WTC11 (cell line): ENCODE results near the gene PCDHA9. TPM values are rescaled to one million over a fixed set of nuclear protein-coding genes. Genes with fewer than 3 reads are reported as not detected.

Experiments used
- ATAC-seq: fragments of 200-7000 bp; cut with Tn5 transposase; 2 replicates; pipeline ENCODE4 v1.10.0; 2021; ENCODE audit warnings: mild to moderate bottlenecking, moderate library complexity
- CTCF ChIA-PET: fragments of 300-600 bp; sonication (Branson Sonifier 250); formaldehyde crosslinking; loops from one replicate; lab custom pipeline; 2021; ENCODE audit warnings: antibody characterized with exemption; lab: Charles Lee
- POLR2A ChIA-PET: fragments of 350-600 bp; sonication (Branson Sonifier 250); formaldehyde crosslinking; loops from one replicate; lab custom pipeline; 2021; ENCODE audit warnings: antibody characterized with exemption; lab: Charles Lee
- DNase-seq: peaks from one replicate; pipeline ENCODE4 v3.0.0; 2021; ENCODE audit warnings: low spot score
- H3K27ac Mint-ChIP-seq: 2 replicates; pipeline ENCODE4 v1.8.0; 2021; ENCODE audit warnings: mixed read lengths
- H3K27me3 Mint-ChIP-seq: 2 replicates; pipeline ENCODE4 v1.8.0; 2021; ENCODE audit warnings: low read depth, mild to moderate bottlenecking, moderate library complexity, mixed read lengths
- H3K36me3 Mint-ChIP-seq: 2 replicates; pipeline ENCODE4 v1.8.0; 2021; ENCODE audit warnings: mixed read lengths
- H3K4me1 Mint-ChIP-seq: 2 replicates; pipeline ENCODE4 v1.8.0; 2022; ENCODE audit warnings: mixed read lengths
- H3K4me3 Mint-ChIP-seq: 2 replicates; pipeline ENCODE4 v1.8.0; 2021; ENCODE audit warnings: mild to moderate bottlenecking, moderate library complexity, mixed read lengths
- H3K9me3 Mint-ChIP-seq: 2 replicates; pipeline ENCODE4 v1.8.0; 2021; ENCODE audit warnings: mixed read lengths
- ATF1 ChIP-seq: sonication (generic); formaldehyde crosslinking; IDR thresholded peaks from 2 replicates; pipeline ENCODE4 v1.8.1; 2023; ENCODE audit warnings: mild to moderate bottlenecking, moderate library complexity, missing genetic modification reagents
- ELF4 ChIP-seq: sonication (generic); formaldehyde crosslinking; IDR thresholded peaks from 2 replicates; pipeline ENCODE4 v1.8.1; 2022; ENCODE audit warnings: low read depth, mild to moderate bottlenecking, moderate library complexity, missing genetic modification reagents
- MXD4 ChIP-seq: fragments of 250-450 bp; sonication (Bioruptor Pico); IDR thresholded peaks from 2 replicates; pipeline ENCODE4 v1.8.0; 2021; ENCODE audit warnings: mild to moderate bottlenecking, moderate library complexity, borderline replicate concordance
- PRRX2 ChIP-seq: fragments of 250-450 bp; sonication (Bioruptor Pico); IDR thresholded peaks from 2 replicates; pipeline ENCODE4 v1.8.0; 2021; ENCODE audit warnings: mild to moderate bottlenecking
- TCF7 ChIP-seq: sonication (generic); formaldehyde crosslinking; IDR thresholded peaks from 2 replicates; pipeline ENCODE4 v1.8.0; 2022; ENCODE audit warnings: mild to moderate bottlenecking, low read depth, missing genetic modification reagents, moderate library complexity
- ZNF396 ChIP-seq: fragments of 250-450 bp; sonication (Bioruptor Pico); IDR thresholded peaks from 2 replicates; pipeline ENCODE4 v1.8.0; 2021; ENCODE audit warnings: mild to moderate bottlenecking, moderate library complexity, borderline replicate concordance
- ZNF423 ChIP-seq: fragments of 250-450 bp; sonication (Bioruptor Pico); IDR thresholded peaks from 2 replicates; pipeline ENCODE4 v2.1.2; 2022; ENCODE audit warnings: mild to moderate bottlenecking, moderate library complexity
- total RNA-seq: library from RNA; stranded (reverse); gene quantifications from 3 replicates; pipeline ENCODE4 v1.2.3, GENCODE V29; 2021
- TF ChIP-seq, protein P1 (sequence below): sonication (generic); formaldehyde crosslinking; conservative IDR thresholded peaks from 2 replicates; pipeline ENCODE4 v1.8.1; 2022; ENCODE audit warnings: mild to moderate bottlenecking, missing genetic modification reagents
- TF ChIP-seq, protein P2 (sequence below): sonication (generic); formaldehyde crosslinking; IDR thresholded peaks from 2 replicates; pipeline ENCODE4 v1.8.0; 2022; ENCODE audit warnings: mild to moderate bottlenecking, missing genetic modification reagents
- TF ChIP-seq, protein P3 (sequence below): sonication (generic); formaldehyde crosslinking; IDR thresholded peaks from 2 replicates; pipeline ENCODE4 v1.8.1; 2023; ENCODE audit warnings: mild to moderate bottlenecking, missing genetic modification reagents, moderate library complexity
- TF ChIP-seq, protein P4 (sequence below): fragments of 250-450 bp; sonication (Bioruptor Pico); IDR thresholded peaks from 2 replicates; pipeline ENCODE4 v1.9.0; 2021; ENCODE audit warnings: mild to moderate bottlenecking, borderline replicate concordance
- TF ChIP-seq, protein P5 (sequence below): sonication (generic); formaldehyde crosslinking; IDR thresholded peaks from 2 replicates; pipeline ENCODE4 v1.8.1; 2023; ENCODE audit warnings: mild to moderate bottlenecking, missing genetic modification reagents, moderate library complexity
- TF ChIP-seq, protein P6 (sequence below): sonication (generic); formaldehyde crosslinking; IDR thresholded peaks from 2 replicates; pipeline ENCODE4 v1.8.0; 2022; ENCODE audit warnings: missing genetic modification reagents
- TF ChIP-seq, protein P7 (sequence below): sonication (generic); formaldehyde crosslinking; IDR thresholded peaks from 2 replicates; pipeline ENCODE4 v1.8.0; 2022; ENCODE audit warnings: mild to moderate bottlenecking, missing genetic modification reagents
- TF ChIP-seq, protein P8 (sequence below): sonication (generic); formaldehyde crosslinking; IDR thresholded peaks from 2 replicates; pipeline ENCODE4 v1.8.1; 2023; ENCODE audit warnings: mild to moderate bottlenecking, moderate library complexity, missing genetic modification reagents
- TF ChIP-seq, protein P9 (sequence below): sonication (generic); formaldehyde crosslinking; IDR thresholded peaks from 2 replicates; pipeline ENCODE4 v1.8.1; 2022; ENCODE audit warnings: missing genetic modification reagents, borderline replicate concordance

The PCDHA9 gene
- total RNA-seq, 1 experiment from 2014 or later, result 1.5 TPM

DNA sequence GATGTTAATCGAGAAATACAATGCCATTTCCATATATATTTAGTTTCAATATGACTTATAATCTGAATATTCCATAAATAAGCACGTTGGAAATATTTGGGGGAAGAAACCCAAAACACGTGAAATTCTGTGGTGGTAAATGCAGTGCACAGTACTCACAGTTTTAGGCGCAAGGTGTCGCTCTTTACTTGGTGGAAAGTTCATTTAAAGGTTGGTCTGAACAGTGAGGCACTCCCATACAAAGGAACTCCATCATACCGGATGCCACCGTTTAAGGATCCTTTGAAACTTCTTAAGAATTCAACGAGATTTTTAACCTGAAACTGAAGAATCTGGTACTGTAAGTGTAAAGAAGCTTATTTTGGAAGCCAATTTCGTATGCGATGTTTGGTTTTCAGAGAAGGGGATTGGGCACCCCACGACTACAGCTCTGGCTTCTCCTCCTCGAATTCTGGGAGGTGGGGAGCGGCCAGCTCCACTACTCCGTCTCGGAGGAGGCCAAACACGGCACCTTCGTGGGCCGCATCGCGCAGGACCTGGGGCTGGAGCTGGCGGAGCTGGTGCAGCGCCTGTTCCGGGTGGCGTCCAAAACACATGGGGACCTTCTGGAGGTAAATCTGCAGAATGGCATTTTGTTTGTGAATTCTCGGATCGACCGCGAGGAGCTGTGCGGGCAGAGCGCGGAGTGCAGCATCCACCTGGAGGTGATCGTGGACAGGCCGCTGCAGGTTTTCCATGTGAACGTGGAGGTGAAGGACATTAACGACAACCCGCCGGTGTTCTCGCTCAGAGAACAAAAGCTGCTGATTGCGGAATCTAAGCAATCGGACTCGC lies 20.8 kb downstream of the PCDHA9 start, which contains the start of gene PCDHA11:
PCDHA11 (plus strand) TSS at position 237 of the 834 bp plus-strand sequence; CDS start at position 384, 147 bp downstream.
- no peak for DNase-seq
- Mint-ChIP-seq H3K27me3 (no peaks in the 10 kb centered on the region), H3K36me3 (peaks cover 33% of the 10 kb centered on the region), H3K4me1 (peaks cover 16% of the 10 kb centered on the region), H3K9me3 (peaks cover 4% of the 10 kb centered on the region), H3K4me3 (peak within 1 kb of the TSS; percentile 88), H3K27ac (peak within 1 kb of the TSS; percentile 78)
- ATAC-seq, result peak; percentile 93
- ChIA-PET POLR2A (interaction anchor here (0.6 to 1.8 kb wide), 5 partner anchors 13 to 183 kb away, joined by 3 to 13 read pairs (median 3); partner anchors contain the start of gene PCDHA10), CTCF (interaction anchor here (0.6 to 4.7 kb wide), 48 partner anchors 9 to 366 kb away, joined by 3 to 99 read pairs (median 5); partner anchors contain the start of genes HARS1, HARS2, PCDHA1 and PCDHA10)
- TF ChIP-seq, protein P1, sequence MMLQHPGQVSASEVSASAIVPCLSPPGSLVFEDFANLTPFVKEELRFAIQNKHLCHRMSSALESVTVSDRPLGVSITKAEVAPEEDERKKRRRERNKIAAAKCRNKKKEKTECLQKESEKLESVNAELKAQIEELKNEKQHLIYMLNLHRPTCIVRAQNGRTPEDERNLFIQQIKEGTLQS (CRISPR knock-in tag), result no peak
- TF ChIP-seq, protein P2, sequence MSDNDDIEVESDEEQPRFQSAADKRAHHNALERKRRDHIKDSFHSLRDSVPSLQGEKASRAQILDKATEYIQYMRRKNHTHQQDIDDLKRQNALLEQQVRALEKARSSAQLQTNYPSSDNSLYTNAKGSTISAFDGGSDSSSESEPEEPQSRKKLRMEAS (CRISPR knock-in tag), result 0 out of 2 replicates have a peak, but pooled peaks have one; percentile 17
- TF ChIP-seq, protein P3, sequence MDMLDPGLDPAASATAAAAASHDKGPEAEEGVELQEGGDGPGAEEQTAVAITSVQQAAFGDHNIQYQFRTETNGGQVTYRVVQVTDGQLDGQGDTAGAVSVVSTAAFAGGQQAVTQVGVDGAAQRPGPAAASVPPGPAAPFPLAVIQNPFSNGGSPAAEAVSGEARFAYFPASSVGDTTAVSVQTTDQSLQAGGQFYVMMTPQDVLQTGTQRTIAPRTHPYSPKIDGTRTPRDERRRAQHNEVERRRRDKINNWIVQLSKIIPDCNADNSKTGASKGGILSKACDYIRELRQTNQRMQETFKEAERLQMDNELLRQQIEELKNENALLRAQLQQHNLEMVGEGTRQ (CRISPR knock-in tag), result no peak
- TF ChIP-seq ZNF396, result no peak
- TF ChIP-seq, protein P4, sequence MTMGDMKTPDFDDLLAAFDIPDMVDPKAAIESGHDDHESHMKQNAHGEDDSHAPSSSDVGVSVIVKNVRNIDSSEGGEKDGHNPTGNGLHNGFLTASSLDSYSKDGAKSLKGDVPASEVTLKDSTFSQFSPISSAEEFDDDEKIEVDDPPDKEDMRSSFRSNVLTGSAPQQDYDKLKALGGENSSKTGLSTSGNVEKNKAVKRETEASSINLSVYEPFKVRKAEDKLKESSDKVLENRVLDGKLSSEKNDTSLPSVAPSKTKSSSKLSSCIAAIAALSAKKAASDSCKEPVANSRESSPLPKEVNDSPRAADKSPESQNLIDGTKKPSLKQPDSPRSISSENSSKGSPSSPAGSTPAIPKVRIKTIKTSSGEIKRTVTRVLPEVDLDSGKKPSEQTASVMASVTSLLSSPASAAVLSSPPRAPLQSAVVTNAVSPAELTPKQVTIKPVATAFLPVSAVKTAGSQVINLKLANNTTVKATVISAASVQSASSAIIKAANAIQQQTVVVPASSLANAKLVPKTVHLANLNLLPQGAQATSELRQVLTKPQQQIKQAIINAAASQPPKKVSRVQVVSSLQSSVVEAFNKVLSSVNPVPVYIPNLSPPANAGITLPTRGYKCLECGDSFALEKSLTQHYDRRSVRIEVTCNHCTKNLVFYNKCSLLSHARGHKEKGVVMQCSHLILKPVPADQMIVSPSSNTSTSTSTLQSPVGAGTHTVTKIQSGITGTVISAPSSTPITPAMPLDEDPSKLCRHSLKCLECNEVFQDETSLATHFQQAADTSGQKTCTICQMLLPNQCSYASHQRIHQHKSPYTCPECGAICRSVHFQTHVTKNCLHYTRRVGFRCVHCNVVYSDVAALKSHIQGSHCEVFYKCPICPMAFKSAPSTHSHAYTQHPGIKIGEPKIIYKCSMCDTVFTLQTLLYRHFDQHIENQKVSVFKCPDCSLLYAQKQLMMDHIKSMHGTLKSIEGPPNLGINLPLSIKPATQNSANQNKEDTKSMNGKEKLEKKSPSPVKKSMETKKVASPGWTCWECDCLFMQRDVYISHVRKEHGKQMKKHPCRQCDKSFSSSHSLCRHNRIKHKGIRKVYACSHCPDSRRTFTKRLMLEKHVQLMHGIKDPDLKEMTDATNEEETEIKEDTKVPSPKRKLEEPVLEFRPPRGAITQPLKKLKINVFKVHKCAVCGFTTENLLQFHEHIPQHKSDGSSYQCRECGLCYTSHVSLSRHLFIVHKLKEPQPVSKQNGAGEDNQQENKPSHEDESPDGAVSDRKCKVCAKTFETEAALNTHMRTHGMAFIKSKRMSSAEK (CRISPR knock-in tag), result no peak
- no peak for TF ChIP-seq ZNF423 (CRISPR knock-in tag)
- TF ChIP-seq, protein P5, sequence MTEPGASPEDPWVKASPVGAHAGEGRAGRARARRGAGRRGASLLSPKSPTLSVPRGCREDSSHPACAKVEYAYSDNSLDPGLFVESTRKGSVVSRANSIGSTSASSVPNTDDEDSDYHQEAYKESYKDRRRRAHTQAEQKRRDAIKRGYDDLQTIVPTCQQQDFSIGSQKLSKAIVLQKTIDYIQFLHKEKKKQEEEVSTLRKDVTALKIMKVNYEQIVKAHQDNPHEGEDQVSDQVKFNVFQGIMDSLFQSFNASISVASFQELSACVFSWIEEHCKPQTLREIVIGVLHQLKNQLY (CRISPR knock-in tag), result no peak
- no peak for TF ChIP-seq TCF7
- TF ChIP-seq, protein P6, sequence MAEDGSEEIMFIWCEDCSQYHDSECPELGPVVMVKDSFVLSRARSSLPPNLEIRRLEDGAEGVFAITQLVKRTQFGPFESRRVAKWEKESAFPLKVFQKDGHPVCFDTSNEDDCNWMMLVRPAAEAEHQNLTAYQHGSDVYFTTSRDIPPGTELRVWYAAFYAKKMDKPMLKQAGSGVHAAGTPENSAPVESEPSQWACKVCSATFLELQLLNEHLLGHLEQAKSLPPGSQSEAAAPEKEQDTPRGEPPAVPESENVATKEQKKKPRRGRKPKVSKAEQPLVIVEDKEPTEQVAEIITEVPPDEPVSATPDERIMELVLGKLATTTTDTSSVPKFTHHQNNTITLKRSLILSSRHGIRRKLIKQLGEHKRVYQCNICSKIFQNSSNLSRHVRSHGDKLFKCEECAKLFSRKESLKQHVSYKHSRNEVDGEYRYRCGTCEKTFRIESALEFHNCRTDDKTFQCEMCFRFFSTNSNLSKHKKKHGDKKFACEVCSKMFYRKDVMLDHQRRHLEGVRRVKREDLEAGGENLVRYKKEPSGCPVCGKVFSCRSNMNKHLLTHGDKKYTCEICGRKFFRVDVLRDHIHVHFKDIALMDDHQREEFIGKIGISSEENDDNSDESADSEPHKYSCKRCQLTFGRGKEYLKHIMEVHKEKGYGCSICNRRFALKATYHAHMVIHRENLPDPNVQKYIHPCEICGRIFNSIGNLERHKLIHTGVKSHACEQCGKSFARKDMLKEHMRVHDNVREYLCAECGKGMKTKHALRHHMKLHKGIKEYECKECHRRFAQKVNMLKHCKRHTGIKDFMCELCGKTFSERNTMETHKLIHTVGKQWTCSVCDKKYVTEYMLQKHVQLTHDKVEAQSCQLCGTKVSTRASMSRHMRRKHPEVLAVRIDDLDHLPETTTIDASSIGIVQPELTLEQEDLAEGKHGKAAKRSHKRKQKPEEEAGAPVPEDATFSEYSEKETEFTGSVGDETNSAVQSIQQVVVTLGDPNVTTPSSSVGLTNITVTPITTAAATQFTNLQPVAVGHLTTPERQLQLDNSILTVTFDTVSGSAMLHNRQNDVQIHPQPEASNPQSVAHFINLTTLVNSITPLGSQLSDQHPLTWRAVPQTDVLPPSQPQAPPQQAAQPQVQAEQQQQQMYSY (CRISPR knock-in tag), result no peak
- no peak for TF ChIP-seq PRRX2 (CRISPR knock-in tag)
- TF ChIP-seq, protein P7, sequence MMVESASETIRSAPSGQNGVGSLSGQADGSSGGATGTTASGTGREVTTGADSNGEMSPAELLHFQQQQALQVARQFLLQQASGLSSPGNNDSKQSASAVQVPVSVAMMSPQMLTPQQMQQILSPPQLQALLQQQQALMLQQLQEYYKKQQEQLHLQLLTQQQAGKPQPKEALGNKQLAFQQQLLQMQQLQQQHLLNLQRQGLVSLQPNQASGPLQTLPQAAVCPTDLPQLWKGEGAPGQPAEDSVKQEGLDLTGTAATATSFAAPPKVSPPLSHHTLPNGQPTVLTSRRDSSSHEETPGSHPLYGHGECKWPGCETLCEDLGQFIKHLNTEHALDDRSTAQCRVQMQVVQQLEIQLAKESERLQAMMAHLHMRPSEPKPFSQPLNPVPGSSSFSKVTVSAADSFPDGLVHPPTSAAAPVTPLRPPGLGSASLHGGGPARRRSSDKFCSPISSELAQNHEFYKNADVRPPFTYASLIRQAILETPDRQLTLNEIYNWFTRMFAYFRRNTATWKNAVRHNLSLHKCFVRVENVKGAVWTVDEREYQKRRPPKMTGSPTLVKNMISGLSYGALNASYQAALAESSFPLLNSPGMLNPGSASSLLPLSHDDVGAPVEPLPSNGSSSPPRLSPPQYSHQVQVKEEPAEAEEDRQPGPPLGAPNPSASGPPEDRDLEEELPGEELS (CRISPR knock-in tag), result no peak
- no peak for TF ChIP-seq ATF1
- TF ChIP-seq MXD4, result no peak
- no peak for TF ChIP-seq ELF4 (CRISPR knock-in tag)
- TF ChIP-seq, protein P8, sequence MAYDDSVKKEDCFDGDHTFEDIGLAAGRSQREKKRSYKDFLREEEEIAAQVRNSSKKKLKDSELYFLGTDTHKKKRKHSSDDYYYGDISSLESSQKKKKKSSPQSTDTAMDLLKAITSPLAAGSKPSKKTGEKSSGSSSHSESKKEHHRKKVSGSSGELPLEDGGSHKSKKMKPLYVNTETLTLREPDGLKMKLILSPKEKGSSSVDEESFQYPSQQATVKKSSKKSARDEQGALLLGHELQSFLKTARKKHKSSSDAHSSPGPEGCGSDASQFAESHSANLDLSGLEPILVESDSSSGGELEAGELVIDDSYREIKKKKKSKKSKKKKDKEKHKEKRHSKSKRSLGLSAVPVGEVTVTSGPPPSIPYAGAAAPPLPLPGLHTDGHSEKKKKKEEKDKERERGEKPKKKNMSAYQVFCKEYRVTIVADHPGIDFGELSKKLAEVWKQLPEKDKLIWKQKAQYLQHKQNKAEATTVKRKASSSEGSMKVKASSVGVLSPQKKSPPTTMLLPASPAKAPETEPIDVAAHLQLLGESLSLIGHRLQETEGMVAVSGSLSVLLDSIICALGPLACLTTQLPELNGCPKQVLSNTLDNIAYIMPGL (CRISPR knock-in tag), result peak; percentile 46; the same call in 1 of the 2 replicates
- TF ChIP-seq, protein P9, sequence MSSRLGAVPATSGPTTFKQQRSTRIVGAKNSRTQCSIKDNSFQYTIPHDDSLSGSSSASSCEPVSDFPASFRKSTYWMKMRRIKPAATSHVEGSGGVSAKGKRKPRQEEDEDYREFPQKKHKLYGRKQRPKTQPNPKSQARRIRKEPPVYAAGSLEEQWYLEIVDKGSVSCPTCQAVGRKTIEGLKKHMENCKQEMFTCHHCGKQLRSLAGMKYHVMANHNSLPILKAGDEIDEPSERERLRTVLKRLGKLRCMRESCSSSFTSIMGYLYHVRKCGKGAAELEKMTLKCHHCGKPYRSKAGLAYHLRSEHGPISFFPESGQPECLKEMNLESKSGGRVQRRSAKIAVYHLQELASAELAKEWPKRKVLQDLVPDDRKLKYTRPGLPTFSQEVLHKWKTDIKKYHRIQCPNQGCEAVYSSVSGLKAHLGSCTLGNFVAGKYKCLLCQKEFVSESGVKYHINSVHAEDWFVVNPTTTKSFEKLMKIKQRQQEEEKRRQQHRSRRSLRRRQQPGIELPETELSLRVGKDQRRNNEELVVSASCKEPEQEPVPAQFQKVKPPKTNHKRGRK (CRISPR knock-in tag), result no peak
